Fibroblast of mammary gland (primary cell): ENCODE results near the gene CENATAC.
A peak's percentile ranks its signal among the peaks of the same experiment; 100 is the strongest.

Experiments used
- DNase-seq: peaks from one replicate; pipeline ENCODE4 v3.0.0-alpha.2; 2010; ENCODE audit warnings: low read depth
- H3K4me3 ChIP-seq: 2 replicates; pipeline ENCODE4 v1.5.1; 2011; ENCODE audit warnings: low read depth, mild to moderate bottlenecking, low read length, moderate library complexity; ENCODE audit not compliant: control insufficient read depth
- TF ChIP-seq, protein P1 (sequence below): conservative IDR thresholded peaks from 2 replicates; pipeline ENCODE4 v1.5.1; 2011; ENCODE audit warnings: low read depth, low read length, inconsistent platforms; ENCODE audit not compliant: control insufficient read depth, insufficient read depth

CENATAC gene

DNA sequence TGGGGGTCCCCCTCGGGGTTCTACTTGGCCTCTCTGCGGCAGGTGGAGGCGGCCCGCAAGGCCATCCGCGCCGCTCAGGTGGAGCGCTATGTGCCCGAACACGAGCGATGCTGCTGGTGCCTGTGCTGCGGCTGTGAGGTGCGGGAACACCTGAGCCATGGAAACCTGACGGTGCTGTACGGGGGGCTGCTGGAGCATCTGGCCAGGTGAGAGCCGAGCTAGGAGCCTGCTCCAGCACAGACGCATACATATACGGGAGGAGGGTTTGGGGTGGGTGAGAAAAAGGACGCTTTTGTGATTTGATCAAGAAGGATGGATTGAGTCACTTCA lies 415 bp downstream of the CENATAC start:
- DNase-seq, result no peak
- peak overlapping the region; percentile 91 for H3K4me3 ChIP-seq
- TF ChIP-seq, protein P1, sequence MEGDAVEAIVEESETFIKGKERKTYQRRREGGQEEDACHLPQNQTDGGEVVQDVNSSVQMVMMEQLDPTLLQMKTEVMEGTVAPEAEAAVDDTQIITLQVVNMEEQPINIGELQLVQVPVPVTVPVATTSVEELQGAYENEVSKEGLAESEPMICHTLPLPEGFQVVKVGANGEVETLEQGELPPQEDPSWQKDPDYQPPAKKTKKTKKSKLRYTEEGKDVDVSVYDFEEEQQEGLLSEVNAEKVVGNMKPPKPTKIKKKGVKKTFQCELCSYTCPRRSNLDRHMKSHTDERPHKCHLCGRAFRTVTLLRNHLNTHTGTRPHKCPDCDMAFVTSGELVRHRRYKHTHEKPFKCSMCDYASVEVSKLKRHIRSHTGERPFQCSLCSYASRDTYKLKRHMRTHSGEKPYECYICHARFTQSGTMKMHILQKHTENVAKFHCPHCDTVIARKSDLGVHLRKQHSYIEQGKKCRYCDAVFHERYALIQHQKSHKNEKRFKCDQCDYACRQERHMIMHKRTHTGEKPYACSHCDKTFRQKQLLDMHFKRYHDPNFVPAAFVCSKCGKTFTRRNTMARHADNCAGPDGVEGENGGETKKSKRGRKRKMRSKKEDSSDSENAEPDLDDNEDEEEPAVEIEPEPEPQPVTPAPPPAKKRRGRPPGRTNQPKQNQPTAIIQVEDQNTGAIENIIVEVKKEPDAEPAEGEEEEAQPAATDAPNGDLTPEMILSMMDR, result no peak

DNA sequence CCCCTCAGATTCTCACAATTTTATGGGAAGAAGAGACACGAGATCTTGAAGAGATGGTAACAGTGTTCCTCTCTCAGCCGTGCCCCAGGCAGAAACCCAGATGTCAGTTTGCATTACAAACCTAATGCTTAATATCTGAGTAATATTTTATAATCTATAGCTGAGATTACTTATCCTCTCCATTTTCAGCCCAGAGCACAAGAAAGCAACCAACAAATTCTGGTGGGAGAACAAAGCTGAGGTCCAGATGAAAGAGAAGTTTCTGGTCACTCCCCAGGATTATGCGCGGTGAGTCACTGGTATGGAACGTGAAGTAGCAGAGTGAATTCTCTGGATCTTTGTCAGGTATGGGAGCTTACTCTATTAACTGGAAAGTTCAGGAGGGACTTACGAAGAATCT lies 884 bp downstream of the CENATAC start:
- H3K4me3 ChIP-seq, result peak overlapping the region; percentile 91
- peak; percentile 68 for DNase-seq
- TF ChIP-seq, protein P1, result no peak

DNA sequence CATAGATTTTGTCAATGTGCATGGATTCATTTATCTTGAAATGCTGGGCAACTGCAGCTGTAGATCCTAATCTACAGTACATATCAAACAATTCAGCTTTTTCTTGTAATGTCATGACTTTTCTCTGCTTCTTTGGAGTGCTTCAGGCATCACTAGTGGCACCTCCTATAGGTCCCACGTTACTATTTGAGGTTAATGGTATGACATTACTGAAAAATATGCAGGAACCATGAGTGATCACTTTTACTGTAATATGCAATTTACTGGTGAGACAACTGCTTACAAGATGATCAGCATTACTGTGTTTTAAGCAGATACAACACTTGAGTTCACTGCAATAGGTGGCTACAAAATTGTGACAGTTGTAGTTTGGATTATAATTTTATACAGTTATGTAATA lies 3.0 kb downstream of the CENATAC start:
- peak; percentile 45 for DNase-seq
- no peak overlapping the region for H3K4me3 ChIP-seq
- TF ChIP-seq, protein P1, result no peak

DNA sequence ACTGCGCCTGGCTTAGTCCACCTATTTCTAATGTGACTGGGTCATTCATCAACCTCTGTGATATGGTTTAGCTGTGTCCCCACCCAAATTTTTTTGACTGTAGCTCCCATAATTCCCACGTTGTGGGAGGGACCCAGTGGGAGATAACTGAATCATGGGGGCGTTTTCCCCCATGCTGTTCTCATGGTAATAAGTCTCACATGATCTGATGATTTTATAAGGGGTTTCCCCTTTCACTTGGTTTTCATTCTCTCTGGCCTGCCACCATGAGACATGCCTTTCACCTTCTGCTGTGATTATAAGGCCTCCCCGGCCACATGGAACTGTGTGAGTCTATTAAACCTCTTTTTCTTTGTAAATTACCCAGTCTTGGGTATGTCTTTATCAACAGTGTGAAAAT lies 8.7 kb downstream of the CENATAC start:
- H3K4me3 ChIP-seq, result no peak overlapping the region
- DNase-seq, result no peak
- TF ChIP-seq, protein P1, result no peak

DNA sequence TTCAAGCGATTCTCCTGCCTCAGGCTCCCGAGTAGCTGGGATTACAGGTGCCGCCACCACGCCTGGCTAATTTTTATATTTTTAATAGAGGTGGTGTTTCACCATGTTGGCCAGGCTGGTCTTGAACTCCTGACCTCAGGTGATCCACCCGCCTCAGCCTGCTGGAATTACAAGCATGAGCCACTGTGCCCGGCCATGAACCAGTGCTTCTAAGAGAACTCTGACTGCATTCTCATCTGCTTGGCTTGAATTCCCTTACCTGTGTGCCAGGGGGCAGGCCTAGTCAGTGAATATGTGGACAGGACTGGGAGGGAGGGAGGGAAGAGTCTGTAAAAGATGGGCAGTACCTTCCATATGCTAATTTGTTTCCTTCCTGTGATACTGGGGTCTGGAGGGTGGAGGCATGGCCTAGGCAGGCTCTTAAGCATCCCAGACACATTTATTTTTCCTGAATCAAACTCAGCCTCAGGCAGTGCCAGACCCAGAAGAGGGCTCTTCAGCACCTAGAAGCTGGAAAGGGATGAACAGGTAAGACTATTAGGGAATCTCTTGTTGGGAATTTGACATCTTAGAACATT lies 13.6 kb downstream of the CENATAC start:
- TF ChIP-seq, protein P1, result no peak
- DNase-seq, result no peak
- no peak overlapping the region for H3K4me3 ChIP-seq

DNA sequence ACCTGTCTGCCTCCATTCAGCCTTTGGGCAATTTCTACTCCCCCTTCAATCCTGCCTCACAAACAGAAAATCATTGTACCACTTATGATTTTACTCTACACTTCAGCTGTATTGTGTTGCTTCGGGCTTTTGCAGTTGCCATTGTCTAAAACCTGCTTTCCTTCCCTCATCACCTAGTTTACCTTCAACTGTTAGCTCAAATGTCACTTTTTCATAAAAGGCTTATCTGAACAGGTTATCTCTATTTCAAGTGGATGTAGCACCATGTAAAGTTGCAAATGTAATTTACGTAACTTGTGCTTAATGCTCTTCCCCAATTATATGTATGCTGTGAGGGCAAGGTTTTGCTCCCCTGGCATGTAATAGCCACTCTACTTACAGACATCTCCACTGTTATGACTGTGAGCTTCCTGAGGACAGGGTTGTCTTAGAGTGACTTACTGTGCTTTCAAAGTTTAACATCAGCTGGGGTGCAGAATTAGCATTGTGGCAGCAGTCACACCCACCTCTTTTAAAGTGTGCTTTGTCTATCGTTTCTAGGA lies 14.8 kb downstream of the CENATAC start:
- TF ChIP-seq, protein P1, result no peak
- no peak for DNase-seq
- no peak overlapping the region for H3K4me3 ChIP-seq

DNA sequence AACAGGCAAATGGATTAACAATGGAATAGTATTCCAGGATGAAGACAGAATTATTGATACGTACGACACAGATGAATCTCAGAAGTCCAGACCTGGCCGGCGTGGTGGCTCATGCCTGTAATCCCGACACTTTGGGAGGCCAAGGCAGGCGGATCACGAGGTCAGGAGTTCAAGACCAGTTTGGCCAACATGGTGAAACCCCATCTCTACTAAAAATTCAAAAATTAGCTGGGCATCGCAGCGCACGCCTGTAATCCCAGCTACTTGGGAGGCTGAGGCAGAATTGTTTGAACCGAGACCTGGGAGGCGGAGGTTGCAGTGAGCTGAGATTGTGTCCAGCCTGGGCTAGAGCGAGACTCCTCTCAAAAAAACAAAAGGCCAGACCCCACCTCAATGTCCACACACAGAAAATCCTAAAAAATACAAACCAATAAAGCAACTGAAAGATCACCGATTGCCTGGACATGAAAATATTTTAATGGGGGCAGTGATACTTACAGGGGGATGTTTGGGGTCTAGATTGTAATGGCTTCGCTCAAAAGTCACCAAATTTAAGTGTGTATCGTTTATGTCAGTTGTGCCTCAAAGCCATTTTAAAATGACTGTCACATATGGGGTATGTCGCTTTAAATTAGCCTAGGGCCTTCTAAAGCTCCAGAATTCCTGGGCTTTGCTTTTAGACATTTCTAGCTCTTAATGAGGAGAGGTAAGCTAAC lies 16.4 kb downstream of the CENATAC start:
- TF ChIP-seq, protein P1, result no peak
- no peak overlapping the region for H3K4me3 ChIP-seq
- DNase-seq, result no peak
